Measurements from ENCODE around the gene ABHD10. TPM values are rescaled to one million over a fixed set of nuclear protein-coding genes. Genes with fewer than 3 reads are reported as not detected.

ABHD10 gene
- total RNA-seq, 1 experiment from 2014 or later: 21.8 TPM

DNA sequence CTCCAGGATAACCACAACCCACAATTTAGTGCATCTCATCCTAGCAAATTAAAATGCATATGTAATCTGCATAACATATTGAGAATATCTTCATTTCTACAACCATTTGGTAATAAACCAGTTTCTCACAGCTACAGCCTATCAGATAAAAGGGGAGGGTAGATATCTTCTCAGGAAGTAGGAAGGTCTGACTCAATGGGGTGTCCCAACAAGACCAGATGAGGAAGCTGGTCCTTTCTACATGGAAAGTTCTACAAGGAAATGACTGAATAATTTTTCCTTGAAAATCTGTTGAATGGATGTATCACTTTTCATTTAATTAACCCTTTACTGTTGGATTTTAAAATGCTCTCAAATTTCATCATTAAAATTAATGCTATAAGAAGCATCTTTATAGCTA, 38.3 kb downstream of the ABHD10 start:
- Histone ChIP-seq H4K91ac (ENCODE audit: insufficient read length, low read depth, low read length) (no peak overlapping the region), H2AK5ac (ENCODE audit: insufficient read length, low read length) (no peak overlapping the region), H3K9me3 (ENCODE audit: control insufficient read depth, low read depth, low read length) (no peaks in the 10 kb centered on the region), H3K79me2 (ENCODE audit: insufficient read depth, low read length) (no peaks in the 10 kb centered on the region), H3K14ac (ENCODE audit: insufficient read depth, low read length) (no peak overlapping the region), H4K5ac (ENCODE audit: insufficient read length, low read depth, low read length) (no peak overlapping the region), H3K27ac (ENCODE audit: insufficient read length, low read depth, low read length) (no peak overlapping the region), H3K23me2 (ENCODE audit: insufficient read length, low read depth, low read length, poor library complexity, severe bottlenecking) (no peaks in the 10 kb centered on the region), H3K18ac (ENCODE audit: insufficient read length, low read depth, low read length) (no peak overlapping the region), H2BK20ac (ENCODE audit: low read depth, low read length, poor library complexity, severe bottlenecking) (no peak overlapping the region), H2BK12ac (ENCODE audit: insufficient read length, low read depth, low read length) (no peak overlapping the region), H3K4me1 (ENCODE audit: insufficient read depth, low read length) (no peaks in the 10 kb centered on the region), H3K79me1 (ENCODE audit: insufficient read depth, low read depth, low read length, poor library complexity, severe bottlenecking) (no peaks in the 10 kb centered on the region), H3K9ac (ENCODE audit: extremely low read depth, insufficient read length, low read length) (no peak overlapping the region), H3K23ac (ENCODE audit: insufficient read length, low read depth, low read length) (no peak overlapping the region), H3K4me2 (ENCODE audit: insufficient read depth, insufficient read length, low read length) (no peak overlapping the region), H4K8ac (replicated peaks; ENCODE audit: insufficient read length, low read depth, low read length) (no peak overlapping the region), H3K56ac (ENCODE audit: insufficient read length, low read depth, low read length) (no peak overlapping the region), H2BK120ac (ENCODE audit: low read depth, low read length, poor library complexity, severe bottlenecking) (no peak overlapping the region), H4K20me1 (ENCODE audit: control insufficient read depth, insufficient read depth, insufficient read length) (no peaks in the 10 kb centered on the region), H2BK15ac (ENCODE audit: low read depth, low read length) (no peak overlapping the region), H3K27me3 (ENCODE audit: insufficient read depth, low read length) (no peaks in the 10 kb centered on the region), H2BK5ac (ENCODE audit: insufficient read length, low read length) (no peak overlapping the region), H2AFZ (ENCODE audit: low read length) (no peak overlapping the region), H3K4ac (ENCODE audit: low read depth, low read length) (no peak overlapping the region), H3T11ph (ENCODE audit: low read length) (no peak overlapping the region)
- Mint-ChIP-seq H3K27me3 (ENCODE audit: low read depth) (no peaks in the 10 kb centered on the region), H3K4me3 (no peak overlapping the region), H3K36me3 (ENCODE audit: insufficient read depth in 1 of 3, low read depth in 3 of 3) (peaks cover 0 to 2% (median 0%) of the 10 kb centered on the region in 3 experiments; a peak in 1 of 7 replicates), H3K4me1 (no peaks in the 10 kb centered on the region), H3K27ac (no peak overlapping the region), H3K9me3 (peaks cover 0 to 6% of the 10 kb centered on the region in 2 experiments; a peak in 1 of 5 replicates)
- DNase-seq: no peak
- TF ChIP-seq, protein P1, sequence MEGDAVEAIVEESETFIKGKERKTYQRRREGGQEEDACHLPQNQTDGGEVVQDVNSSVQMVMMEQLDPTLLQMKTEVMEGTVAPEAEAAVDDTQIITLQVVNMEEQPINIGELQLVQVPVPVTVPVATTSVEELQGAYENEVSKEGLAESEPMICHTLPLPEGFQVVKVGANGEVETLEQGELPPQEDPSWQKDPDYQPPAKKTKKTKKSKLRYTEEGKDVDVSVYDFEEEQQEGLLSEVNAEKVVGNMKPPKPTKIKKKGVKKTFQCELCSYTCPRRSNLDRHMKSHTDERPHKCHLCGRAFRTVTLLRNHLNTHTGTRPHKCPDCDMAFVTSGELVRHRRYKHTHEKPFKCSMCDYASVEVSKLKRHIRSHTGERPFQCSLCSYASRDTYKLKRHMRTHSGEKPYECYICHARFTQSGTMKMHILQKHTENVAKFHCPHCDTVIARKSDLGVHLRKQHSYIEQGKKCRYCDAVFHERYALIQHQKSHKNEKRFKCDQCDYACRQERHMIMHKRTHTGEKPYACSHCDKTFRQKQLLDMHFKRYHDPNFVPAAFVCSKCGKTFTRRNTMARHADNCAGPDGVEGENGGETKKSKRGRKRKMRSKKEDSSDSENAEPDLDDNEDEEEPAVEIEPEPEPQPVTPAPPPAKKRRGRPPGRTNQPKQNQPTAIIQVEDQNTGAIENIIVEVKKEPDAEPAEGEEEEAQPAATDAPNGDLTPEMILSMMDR (conservative IDR thresholded peaks at IDR 0.05): no peak
